ENCODE data around the gene DAAM1. TPM values are rescaled to one million over a fixed set of nuclear protein-coding genes. Genes with fewer than 3 reads are reported as not detected.

The DAAM1 gene
- total RNA-seq, 1 donor from 2014 or later, result 38.0 TPM

DNA sequence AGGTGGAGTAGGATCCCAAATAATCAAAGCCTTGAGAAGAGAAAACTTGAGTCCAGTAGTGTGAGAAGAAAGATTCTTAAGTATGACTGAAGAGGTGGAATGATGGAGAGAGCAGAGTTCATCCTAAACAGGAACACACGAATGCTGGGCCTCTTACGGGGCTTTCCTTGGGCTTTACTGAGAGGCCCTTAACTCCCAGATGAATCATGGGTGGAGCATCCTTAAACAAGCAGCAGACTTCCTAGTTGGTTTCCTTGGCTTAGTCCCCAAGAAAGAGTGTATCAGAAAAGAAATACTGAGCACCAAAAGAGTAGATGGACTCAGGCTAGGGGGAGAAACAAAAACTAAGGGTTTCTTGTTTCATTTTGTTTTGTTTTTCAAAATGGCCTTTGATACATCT lies 144.3 kb downstream of the DAAM1 start:
- no peak for FAIRE-seq
- Histone ChIP-seq H3K4me3 (ENCODE audit: insufficient read depth, low read depth, low read length) (no peak overlapping the region), H3K9ac (ENCODE audit: low read length) (peak overlapping the region; percentile 16), H3K36me3 (ENCODE audit: insufficient read depth, low read length) (peaks cover 3% of the 10 kb centered on the region), H2AFZ (ENCODE audit: low read depth, low read length) (no peak overlapping the region), H3K79me2 (ENCODE audit: insufficient read depth, low read length) (no peaks in the 10 kb centered on the region), H4K20me1 (ENCODE audit: insufficient read depth, low read length) (no peaks in the 10 kb centered on the region), H3K4me1 (ENCODE audit: insufficient read depth, low read length) (peaks cover 29% of the 10 kb centered on the region), H3K4me2 (ENCODE audit: low read length) (peak overlapping the region; percentile 52), H3K27me3 (ENCODE audit: insufficient read depth, low read length) (no peaks in the 10 kb centered on the region), H3K27ac (ENCODE audit: low read depth, low read length) (peak overlapping the region; percentile 83), H3K9me3 (ENCODE audit: insufficient read depth, low read depth, low read length) (no peaks in the 10 kb centered on the region)
- H3K27me3 Mint-ChIP-seq (ENCODE audit: low read depth, unreplicated experiment), result no peaks in the 10 kb centered on the region
- H3K4me3 Mint-ChIP-seq (ENCODE audit: unreplicated experiment), result no peak overlapping the region
- H3K9me3 Mint-ChIP-seq (ENCODE audit: unreplicated experiment), result no peaks in the 10 kb centered on the region
- DNase-seq (ENCODE audit: low read depth), result peak; percentile 91
- H3K4me1 Mint-ChIP-seq (ENCODE audit: low read depth, unreplicated experiment), result peaks cover 23% of the 10 kb centered on the region
- H3K36me3 Mint-ChIP-seq (ENCODE audit: low read depth, unreplicated experiment), result peaks cover 13% of the 10 kb centered on the region
- TF ChIP-seq EZH2 (IDR thresholded peaks at IDR 0.05; ENCODE audit: insufficient read depth, low read length), result no peak
- TF ChIP-seq, protein P1, sequence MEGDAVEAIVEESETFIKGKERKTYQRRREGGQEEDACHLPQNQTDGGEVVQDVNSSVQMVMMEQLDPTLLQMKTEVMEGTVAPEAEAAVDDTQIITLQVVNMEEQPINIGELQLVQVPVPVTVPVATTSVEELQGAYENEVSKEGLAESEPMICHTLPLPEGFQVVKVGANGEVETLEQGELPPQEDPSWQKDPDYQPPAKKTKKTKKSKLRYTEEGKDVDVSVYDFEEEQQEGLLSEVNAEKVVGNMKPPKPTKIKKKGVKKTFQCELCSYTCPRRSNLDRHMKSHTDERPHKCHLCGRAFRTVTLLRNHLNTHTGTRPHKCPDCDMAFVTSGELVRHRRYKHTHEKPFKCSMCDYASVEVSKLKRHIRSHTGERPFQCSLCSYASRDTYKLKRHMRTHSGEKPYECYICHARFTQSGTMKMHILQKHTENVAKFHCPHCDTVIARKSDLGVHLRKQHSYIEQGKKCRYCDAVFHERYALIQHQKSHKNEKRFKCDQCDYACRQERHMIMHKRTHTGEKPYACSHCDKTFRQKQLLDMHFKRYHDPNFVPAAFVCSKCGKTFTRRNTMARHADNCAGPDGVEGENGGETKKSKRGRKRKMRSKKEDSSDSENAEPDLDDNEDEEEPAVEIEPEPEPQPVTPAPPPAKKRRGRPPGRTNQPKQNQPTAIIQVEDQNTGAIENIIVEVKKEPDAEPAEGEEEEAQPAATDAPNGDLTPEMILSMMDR (IDR thresholded peaks at IDR 0.05; ENCODE audit: insufficient read depth, low read depth, low read length), result no peak
- peak overlapping the region; percentile 76 for H3K27ac Mint-ChIP-seq (ENCODE audit: unreplicated experiment)

GRCh38 chr14:59333235-59333634 lies 144.8 kb downstream of the DAAM1 start:
- H3K27me3 Mint-ChIP-seq (ENCODE audit: low read depth, unreplicated experiment), result no peaks in the 10 kb centered on the region
- no peak overlapping the region for H2AFZ ChIP-seq (ENCODE audit: low read depth, low read length)
- H3K27ac ChIP-seq (ENCODE audit: low read depth, low read length), result peak overlapping the region; percentile 83
- peak overlapping the region; percentile 37 for H3K4me3 Mint-ChIP-seq (ENCODE audit: unreplicated experiment)
- no peaks in the 10 kb centered on the region for H3K9me3 Mint-ChIP-seq (ENCODE audit: unreplicated experiment)
- H3K4me3 ChIP-seq (ENCODE audit: insufficient read depth, low read depth, low read length), result no peak overlapping the region
- no peaks in the 10 kb centered on the region for H4K20me1 ChIP-seq (ENCODE audit: insufficient read depth, low read length)
- no peaks in the 10 kb centered on the region for H3K27me3 ChIP-seq (ENCODE audit: insufficient read depth, low read length)
- H3K4me1 ChIP-seq (ENCODE audit: insufficient read depth, low read length), result peaks cover 29% of the 10 kb centered on the region
- TF ChIP-seq EZH2 (IDR thresholded peaks at IDR 0.05; ENCODE audit: insufficient read depth, low read length), result no peak
- TF ChIP-seq, protein P1 (IDR thresholded peaks at IDR 0.05; ENCODE audit: insufficient read depth, low read depth, low read length), result no peak
- peaks cover 23% of the 10 kb centered on the region for H3K4me1 Mint-ChIP-seq (ENCODE audit: low read depth, unreplicated experiment)
- H3K36me3 Mint-ChIP-seq (ENCODE audit: low read depth, unreplicated experiment), result peaks cover 10% of the 10 kb centered on the region
- H3K27ac Mint-ChIP-seq (ENCODE audit: unreplicated experiment), result peak overlapping the region; percentile 84
- DNase-seq (ENCODE audit: low read depth) (no peak), FAIRE-seq (no peak)
- peak overlapping the region; percentile 7 for H3K9ac ChIP-seq (ENCODE audit: low read length)
- peak overlapping the region; percentile 52 for H3K4me2 ChIP-seq (ENCODE audit: low read length)
- peaks cover 3% of the 10 kb centered on the region for H3K36me3 ChIP-seq (ENCODE audit: insufficient read depth, low read length)
- no peaks in the 10 kb centered on the region for H3K79me2 ChIP-seq (ENCODE audit: insufficient read depth, low read length)
- H3K9me3 ChIP-seq (ENCODE audit: insufficient read depth, low read depth, low read length), result no peaks in the 10 kb centered on the region

DNA sequence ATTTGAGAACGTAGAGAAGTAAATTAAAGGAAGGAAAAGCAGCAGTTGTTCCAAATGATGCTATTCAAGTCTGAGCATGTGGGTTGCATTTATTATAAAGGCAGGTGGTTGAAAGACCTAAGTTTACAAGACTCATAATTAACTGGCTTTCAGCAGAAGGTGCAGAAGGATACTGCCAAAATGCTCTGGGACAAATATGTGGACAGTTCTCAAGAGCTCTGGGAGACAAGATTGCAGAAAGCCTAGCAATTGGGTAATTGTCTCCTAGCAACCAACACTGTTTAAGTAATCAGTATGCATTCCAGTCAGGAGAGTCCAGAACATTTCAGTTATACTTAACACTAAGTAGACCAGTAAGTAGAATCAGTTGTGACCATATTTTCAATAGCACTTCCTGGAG lies 145.2 kb downstream of the DAAM1 start:
- Histone ChIP-seq H2AFZ (ENCODE audit: low read depth, low read length) (no peak overlapping the region), H3K27ac (ENCODE audit: low read depth, low read length) (peak overlapping the region; percentile 83), H4K20me1 (ENCODE audit: insufficient read depth, low read length) (no peaks in the 10 kb centered on the region), H3K9ac (ENCODE audit: low read length) (peak overlapping the region; percentile 7), H3K79me2 (ENCODE audit: insufficient read depth, low read length) (no peaks in the 10 kb centered on the region), H3K4me1 (ENCODE audit: insufficient read depth, low read length) (peaks cover 29% of the 10 kb centered on the region), H3K27me3 (ENCODE audit: insufficient read depth, low read length) (no peaks in the 10 kb centered on the region), H3K36me3 (ENCODE audit: insufficient read depth, low read length) (peaks cover 3% of the 10 kb centered on the region), H3K4me3 (ENCODE audit: insufficient read depth, low read depth, low read length) (no peak overlapping the region), H3K4me2 (ENCODE audit: low read length) (peak overlapping the region; percentile 52), H3K9me3 (ENCODE audit: insufficient read depth, low read depth, low read length) (no peaks in the 10 kb centered on the region)
- Mint-ChIP-seq H3K27ac (ENCODE audit: unreplicated experiment) (peak overlapping the region; percentile 84), H3K36me3 (ENCODE audit: low read depth, unreplicated experiment) (peaks cover 10% of the 10 kb centered on the region), H3K27me3 (ENCODE audit: low read depth, unreplicated experiment) (no peaks in the 10 kb centered on the region), H3K4me3 (ENCODE audit: unreplicated experiment) (peak overlapping the region; percentile 37), H3K9me3 (ENCODE audit: unreplicated experiment) (no peaks in the 10 kb centered on the region), H3K4me1 (ENCODE audit: low read depth, unreplicated experiment) (peaks cover 23% of the 10 kb centered on the region)
- FAIRE-seq, result peak; percentile 79
- peak; percentile 95 for DNase-seq (ENCODE audit: low read depth)
- TF ChIP-seq EZH2 (IDR thresholded peaks at IDR 0.05; ENCODE audit: insufficient read depth, low read length), result no peak
- TF ChIP-seq, protein P1 (IDR thresholded peaks at IDR 0.05; ENCODE audit: insufficient read depth, low read depth, low read length), result no peak

Data from astrocyte (in vitro differentiated cells and primary cell).